ENCODE results near the gene EIF3L.

DNA sequence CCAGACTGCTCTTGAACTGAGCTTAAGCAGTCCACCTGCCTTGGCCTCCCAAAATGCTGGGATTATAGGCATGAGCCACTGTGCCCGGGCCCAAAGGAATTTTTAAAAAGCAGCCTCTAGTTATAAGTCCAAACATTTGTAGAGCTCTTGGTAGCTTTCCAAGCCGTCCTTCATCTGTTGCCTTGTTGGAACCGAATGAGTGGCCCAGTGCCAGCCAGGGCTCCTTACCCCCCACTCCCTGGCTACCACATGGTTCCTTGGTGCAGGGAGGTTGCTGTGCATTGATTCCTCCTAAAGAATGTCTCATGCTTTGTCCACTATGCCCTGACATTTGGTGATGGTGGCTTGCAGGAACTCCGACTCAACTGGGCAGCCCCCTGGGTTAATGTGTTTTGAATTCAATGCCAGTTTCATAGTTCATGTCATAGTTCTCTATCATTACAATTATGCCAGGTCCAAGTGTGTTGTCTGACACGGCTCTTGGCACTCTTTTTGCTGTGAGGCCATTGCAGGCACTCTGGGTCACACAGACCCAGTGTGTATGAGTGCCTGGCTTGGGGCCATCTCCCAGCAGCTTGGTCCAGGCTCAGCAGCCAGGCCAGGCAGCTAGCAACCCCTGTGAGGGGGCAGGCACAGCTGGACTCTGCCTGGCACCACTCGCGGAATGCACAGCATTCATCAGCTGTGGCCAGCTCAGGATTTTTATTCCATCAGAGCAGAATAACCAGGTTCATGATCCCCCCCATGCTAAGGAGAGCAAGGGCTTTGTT lies 43.5 kb downstream of the EIF3L start:
- TF ChIP-seq, protein P1, sequence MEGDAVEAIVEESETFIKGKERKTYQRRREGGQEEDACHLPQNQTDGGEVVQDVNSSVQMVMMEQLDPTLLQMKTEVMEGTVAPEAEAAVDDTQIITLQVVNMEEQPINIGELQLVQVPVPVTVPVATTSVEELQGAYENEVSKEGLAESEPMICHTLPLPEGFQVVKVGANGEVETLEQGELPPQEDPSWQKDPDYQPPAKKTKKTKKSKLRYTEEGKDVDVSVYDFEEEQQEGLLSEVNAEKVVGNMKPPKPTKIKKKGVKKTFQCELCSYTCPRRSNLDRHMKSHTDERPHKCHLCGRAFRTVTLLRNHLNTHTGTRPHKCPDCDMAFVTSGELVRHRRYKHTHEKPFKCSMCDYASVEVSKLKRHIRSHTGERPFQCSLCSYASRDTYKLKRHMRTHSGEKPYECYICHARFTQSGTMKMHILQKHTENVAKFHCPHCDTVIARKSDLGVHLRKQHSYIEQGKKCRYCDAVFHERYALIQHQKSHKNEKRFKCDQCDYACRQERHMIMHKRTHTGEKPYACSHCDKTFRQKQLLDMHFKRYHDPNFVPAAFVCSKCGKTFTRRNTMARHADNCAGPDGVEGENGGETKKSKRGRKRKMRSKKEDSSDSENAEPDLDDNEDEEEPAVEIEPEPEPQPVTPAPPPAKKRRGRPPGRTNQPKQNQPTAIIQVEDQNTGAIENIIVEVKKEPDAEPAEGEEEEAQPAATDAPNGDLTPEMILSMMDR (IDR thresholded peaks at IDR 0.05; ENCODE audit: borderline replicate concordance, extremely low read depth, low read length, poor library complexity, severe bottlenecking) = no peak
- TF ChIP-seq EZH2 (IDR thresholded peaks at IDR 0.05; ENCODE audit: borderline replicate concordance, low read depth, low read length, severe bottlenecking) = no peak

All from DND-41 (cell line).